Activated naive CD8-positive, alpha-beta T cell treated with anti-CD3 and anti-CD28 coated beads, Interleukin-2, amount 10 ng/mL, durations not matched to agents 7 days and 5 days (primary cell): Measurements from ENCODE around the gene KIAA1549. TPM values are rescaled to one million over a fixed set of nuclear protein-coding genes. Genes with fewer than 3 reads are reported as not detected.

Experiments
- ATAC-seq: fragments of 150-1000 bp; cut with Tn5 transposase; one replicate; pipeline ENCODE4 v1.10.0; 2021; ENCODE audit warnings: low read depth, moderate library complexity
- POLR2A ChIA-PET: fragments of 350-600 bp; sonication (Branson Sonifier 250); formaldehyde crosslinking; loops from one replicate; lab custom pipeline; 2021; ENCODE audit warnings: antibody characterized with exemption; lab: Charles Lee
- DNase-seq: peaks from one replicate; pipeline ENCODE4 v3.0.0; 2021
- H3K27ac Mint-ChIP-seq: one replicate; pipeline ENCODE4 v1.8.0; 2022; ENCODE audit warnings: mild to moderate bottlenecking, mixed read lengths
- H3K27me3 Mint-ChIP-seq: one replicate; pipeline ENCODE4 v1.8.0; 2022; ENCODE audit warnings: mild to moderate bottlenecking, moderate library complexity, mixed read lengths
- H3K36me3 Mint-ChIP-seq: one replicate; pipeline ENCODE4 v1.8.0; 2021; ENCODE audit warnings: mild to moderate bottlenecking, mixed read lengths
- H3K4me1 Mint-ChIP-seq: one replicate; pipeline ENCODE4 v1.8.0; 2021; ENCODE audit warnings: mixed read lengths
- H3K4me3 Mint-ChIP-seq: one replicate; pipeline ENCODE4 v1.8.0; 2022; ENCODE audit warnings: mild to moderate bottlenecking, moderate library complexity, mixed read lengths
- H3K9me3 Mint-ChIP-seq: one replicate; pipeline ENCODE4 v1.8.0; 2021; ENCODE audit warnings: mixed read lengths
- total RNA-seq, 2 experiments: library from RNA; stranded (reverse); gene quantifications; one replicate each; pipeline ENCODE4 v1.2.3, GENCODE V29; 2021

Gene KIAA1549
- total RNA-seq, 2 experiments from 2014 or later: 1.1 TPM

DNA sequence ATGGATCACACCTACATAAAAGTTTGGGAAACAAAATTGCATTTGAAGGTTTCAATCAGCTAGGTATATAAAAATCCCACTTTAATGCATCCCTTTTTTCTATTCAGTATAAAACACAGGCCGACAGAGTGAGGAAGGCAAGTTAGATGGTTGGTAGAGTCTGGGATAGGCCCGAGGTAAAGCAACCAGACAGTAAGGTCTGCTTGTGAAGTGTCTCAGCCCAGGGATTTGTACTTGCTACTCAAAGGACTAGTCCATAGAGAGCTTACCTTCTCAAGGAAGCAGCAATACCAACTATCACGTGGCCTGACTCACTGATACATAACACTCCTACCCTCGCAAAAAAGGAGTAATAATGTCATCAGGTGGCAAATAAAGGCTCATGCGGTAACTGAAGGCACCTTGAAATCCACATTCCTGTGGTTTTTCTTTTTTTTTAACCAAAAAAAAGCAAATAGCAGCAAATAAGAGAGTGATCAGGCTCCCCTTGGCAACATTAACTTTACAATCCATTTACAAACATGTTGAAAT, 127.0 kb downstream of the KIAA1549 start:
- peaks cover 4% of the 10 kb centered on the region for H3K36me3 Mint-ChIP-seq
- peaks cover 8% of the 10 kb centered on the region for H3K9me3 Mint-ChIP-seq
- peaks cover 2% of the 10 kb centered on the region for H3K27me3 Mint-ChIP-seq
- no peak overlapping the region for H3K27ac Mint-ChIP-seq
- ATAC-seq (no peak), DNase-seq (no peak)
- H3K4me1 Mint-ChIP-seq: peaks cover 2% of the 10 kb centered on the region
- POLR2A ChIA-PET: interaction anchor here (0.5 to 0.6 kb wide), 2 partner anchors 108 to 428 kb away, joined by 3 to 4 read pairs; no protein-coding TSS in a partner anchor
- no peak overlapping the region for H3K4me3 Mint-ChIP-seq

DNA sequence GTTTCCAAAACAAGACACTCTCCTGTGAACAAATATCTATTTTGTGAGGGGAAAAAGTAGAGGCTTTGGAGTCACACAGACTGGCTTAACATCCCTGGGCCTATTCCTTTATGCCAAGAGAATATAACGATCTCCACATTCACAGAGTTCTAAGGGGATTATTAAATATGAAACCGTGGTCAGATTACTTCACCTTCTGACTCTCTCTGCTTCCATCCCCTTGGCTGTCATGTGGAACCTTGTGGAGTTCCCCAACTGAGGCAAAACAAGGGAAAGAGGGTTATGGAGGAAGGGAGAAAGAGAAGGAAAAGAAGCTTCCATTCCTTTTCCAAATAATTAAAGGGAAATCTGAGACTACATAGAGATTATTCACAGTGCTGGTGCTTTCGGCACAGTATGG, 127.7 kb downstream of the KIAA1549 start:
- Mint-ChIP-seq H3K4me1 (peaks cover 2% of the 10 kb centered on the region), H3K9me3 (peaks cover 8% of the 10 kb centered on the region), H3K27ac (no peak overlapping the region), H3K36me3 (peaks cover 4% of the 10 kb centered on the region), H3K4me3 (no peak overlapping the region), H3K27me3 (peaks cover 2% of the 10 kb centered on the region)
- POLR2A ChIA-PET: no interaction called here
- DNase-seq (no peak), ATAC-seq (no peak)

DNA sequence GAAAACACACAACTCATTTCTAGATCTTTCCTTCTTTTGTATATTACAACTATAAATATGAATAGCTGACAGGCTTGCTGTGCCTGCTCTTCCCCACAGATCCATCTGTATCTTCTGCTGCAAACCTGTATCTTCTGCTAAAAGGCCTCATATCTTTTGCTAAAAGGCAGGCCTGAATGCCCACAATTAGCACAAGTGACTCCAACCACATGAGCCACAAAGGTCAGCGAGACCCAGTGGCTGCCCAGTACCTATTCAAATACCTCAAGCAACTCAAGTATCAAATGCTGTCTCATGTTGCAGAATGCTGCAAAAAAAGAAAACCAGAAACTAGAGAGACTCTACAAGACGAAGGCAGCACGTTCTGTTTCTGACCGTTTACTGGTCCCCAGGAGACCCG, 128.7 kb downstream of the KIAA1549 start:
- Mint-ChIP-seq H3K27ac (no peak overlapping the region), H3K4me3 (no peak overlapping the region), H3K4me1 (peaks cover 2% of the 10 kb centered on the region), H3K9me3 (peaks cover 6% of the 10 kb centered on the region), H3K36me3 (no peaks in the 10 kb centered on the region), H3K27me3 (peaks cover 2% of the 10 kb centered on the region)
- POLR2A ChIA-PET: no interaction called here
- ATAC-seq (no peak), DNase-seq (no peak)

DNA sequence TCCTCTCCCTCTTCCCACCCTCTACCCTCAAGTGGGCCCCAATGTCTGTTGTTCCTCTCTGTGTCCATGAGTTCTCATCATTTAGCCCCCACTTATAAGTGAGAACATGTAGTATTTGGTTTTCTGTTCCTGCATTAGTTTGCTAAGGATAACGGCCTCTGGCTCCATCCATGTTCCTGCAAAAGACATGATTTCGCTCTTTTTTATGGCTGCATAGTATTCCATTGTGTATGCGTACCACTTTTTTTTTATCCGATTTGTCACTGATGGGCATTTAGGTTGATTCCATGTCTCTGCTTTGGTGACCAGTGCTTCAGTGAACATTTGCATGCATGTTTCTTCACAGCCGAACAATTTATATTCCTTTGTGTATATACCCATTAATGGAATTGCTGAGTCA, 131.5 kb downstream of the KIAA1549 start:
- no peak for ATAC-seq
- H3K9me3 Mint-ChIP-seq: no peaks in the 10 kb centered on the region
- no peak overlapping the region for H3K27ac Mint-ChIP-seq
- no peaks in the 10 kb centered on the region for H3K36me3 Mint-ChIP-seq
- H3K4me3 Mint-ChIP-seq: no peak overlapping the region
- peaks cover 2% of the 10 kb centered on the region for H3K4me1 Mint-ChIP-seq
- POLR2A ChIA-PET: no interaction called here
- no peak for DNase-seq
- H3K27me3 Mint-ChIP-seq: peaks cover 4% of the 10 kb centered on the region

DNA sequence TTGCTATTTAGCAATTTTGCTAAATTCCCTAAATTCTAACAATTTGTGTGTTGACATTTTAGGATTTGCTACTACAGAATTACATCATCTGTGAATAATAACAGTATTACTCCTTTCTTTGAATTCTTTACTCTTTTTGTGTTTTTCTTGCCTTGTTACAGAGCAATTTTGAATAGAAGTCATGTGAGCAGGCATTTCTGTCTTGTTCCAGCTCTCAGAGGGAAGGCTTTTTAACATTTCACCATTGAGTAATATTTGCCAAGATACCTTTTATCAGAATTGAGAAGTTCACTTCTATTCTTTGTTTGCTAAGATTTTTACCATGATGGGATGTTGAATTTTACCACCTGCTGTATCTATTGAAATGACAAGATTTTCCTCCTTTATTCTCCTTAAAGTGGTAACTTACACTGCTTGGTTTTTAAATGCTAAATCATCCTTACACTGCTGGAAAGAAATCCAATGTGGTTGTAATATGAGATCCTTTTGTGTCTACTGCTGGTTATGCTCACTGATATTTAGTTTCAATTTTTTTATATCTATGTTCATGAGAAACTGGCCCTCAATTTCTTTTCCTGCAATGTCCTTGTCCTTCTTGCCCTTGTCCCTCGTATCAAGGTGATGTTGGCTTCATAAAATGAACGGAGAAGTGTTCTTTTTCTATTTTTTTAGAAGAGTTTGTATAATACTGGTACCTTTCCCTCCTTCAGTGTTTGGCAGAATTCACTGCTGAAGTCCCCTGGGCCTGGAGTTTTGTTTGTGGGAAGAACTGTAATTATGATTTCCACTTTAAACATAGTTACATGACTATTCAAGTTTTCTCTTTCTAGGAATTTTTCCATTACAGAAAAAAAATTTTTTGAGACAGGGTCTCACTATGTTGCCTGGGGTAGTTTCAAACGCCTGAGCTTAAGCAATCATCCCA, 132.9 kb downstream of the KIAA1549 start:
- H3K27me3 Mint-ChIP-seq: peaks cover 4% of the 10 kb centered on the region

DNA sequence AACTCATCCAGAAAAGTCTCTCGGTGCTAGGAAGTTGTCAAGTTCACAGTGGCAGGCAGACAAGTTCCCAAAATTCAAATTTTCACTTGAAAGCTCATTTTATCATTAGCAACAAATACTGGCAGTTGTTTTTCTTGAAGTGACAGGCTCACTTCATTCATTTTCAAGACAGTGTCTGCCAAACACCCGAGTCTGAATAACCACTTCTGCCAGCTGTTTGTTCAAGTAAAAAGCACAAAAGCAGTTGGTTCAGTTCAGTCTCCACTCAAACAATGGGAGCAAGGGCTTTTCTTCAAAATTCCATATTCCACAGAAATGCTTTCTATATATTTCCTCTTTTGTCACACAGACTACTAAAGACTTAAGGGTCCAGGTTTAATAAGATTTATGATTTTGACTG, 135.5 kb downstream of the KIAA1549 start:
- H3K27me3 Mint-ChIP-seq: peaks cover 4% of the 10 kb centered on the region
- H3K4me3 Mint-ChIP-seq: no peak overlapping the region
- no peaks in the 10 kb centered on the region for H3K36me3 Mint-ChIP-seq
- H3K4me1 Mint-ChIP-seq: no peaks in the 10 kb centered on the region
- H3K27ac Mint-ChIP-seq: no peak overlapping the region
- no peak for DNase-seq
- ATAC-seq: no peak
- no peaks in the 10 kb centered on the region for H3K9me3 Mint-ChIP-seq
- POLR2A ChIA-PET: no interaction called here

More for the DNA sequence above, 132.9 kb downstream of the KIAA1549 start:
- Mint-ChIP-seq H3K4me1 (peaks cover 2% of the 10 kb centered on the region), H3K36me3 (no peaks in the 10 kb centered on the region), H3K27ac (no peak overlapping the region), H3K9me3 (no peaks in the 10 kb centered on the region), H3K4me3 (no peak overlapping the region)
- no peak for ATAC-seq
- POLR2A ChIA-PET: no interaction called here
- DNase-seq: no peak

DNA sequence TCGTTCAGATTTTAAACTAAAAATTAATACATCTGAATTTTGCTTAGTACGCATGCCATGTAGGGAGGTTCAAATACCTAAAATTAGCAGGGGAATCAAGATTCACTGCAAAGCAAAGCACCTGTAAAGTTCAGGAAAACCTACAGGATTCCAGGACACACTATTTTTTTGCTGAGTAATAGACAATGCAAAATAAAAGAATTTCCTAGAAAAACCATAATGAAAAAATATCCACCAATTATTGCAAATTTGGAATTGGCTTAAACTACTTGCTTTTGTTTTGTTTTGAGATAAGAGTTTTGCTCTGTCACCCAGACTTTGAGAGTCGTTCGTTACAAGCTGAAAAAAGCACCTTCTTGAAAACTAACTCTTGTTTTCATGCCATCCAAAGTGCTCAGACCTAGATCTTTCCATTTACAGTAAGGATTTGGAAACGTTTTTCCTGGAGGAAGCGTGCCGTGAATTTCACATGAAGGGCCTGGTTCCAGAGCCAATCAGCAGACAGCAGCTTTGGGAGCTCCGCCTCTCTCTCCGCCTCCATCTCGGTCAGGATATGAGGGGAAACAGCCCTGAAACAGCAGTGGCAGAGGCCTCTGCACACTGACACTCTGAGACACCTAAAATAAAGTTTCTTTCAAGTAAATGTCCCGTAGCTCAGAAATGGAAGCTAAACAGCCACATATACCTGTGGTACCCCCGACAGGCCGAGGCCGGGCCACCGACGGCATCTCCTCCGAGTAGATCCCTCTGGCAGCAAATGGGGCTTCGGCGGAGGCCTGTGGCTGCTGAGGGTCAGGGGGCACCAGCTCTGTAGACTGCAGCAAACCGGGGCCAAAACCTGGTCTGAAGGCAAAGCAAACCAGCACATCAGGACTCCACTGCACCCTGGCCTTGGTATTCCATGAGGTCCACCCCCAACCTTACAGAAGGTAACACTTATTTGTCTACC, 137.3 kb downstream of the KIAA1549 start:
- no peak for ATAC-seq
- Mint-ChIP-seq H3K27me3 (peaks cover 4% of the 10 kb centered on the region), H3K9me3 (no peaks in the 10 kb centered on the region), H3K27ac (no peak overlapping the region), H3K36me3 (no peaks in the 10 kb centered on the region), H3K4me1 (no peaks in the 10 kb centered on the region), H3K4me3 (no peak overlapping the region)
- no peak for DNase-seq
- POLR2A ChIA-PET: no interaction called here

DNA sequence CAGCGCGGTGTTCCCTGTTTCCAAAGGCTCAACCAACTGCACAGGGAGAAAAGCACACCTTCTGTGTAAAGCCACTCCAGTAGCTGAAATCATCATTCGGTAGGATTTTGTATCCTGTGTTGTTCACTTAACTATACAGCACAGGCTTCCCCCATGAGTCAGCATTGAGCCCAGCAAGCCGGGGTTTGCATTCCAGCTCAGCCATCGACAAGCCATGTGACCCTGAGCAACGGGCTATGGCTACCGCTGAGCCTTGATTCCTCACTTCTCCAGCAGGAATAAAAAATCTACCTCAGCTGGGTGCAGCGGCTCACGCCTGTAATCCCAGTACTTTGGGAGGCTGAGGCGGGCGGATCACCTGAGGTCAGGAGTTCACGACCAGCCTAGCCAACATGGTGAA, 139.1 kb downstream of the KIAA1549 start:
- DNase-seq (no peak), ATAC-seq (no peak)
- peaks cover 4% of the 10 kb centered on the region for H3K27me3 Mint-ChIP-seq
- H3K36me3 Mint-ChIP-seq: no peaks in the 10 kb centered on the region
- no peak overlapping the region for H3K4me3 Mint-ChIP-seq
- POLR2A ChIA-PET: no interaction called here
- H3K27ac Mint-ChIP-seq: no peak overlapping the region
- no peaks in the 10 kb centered on the region for H3K9me3 Mint-ChIP-seq
- H3K4me1 Mint-ChIP-seq: no peaks in the 10 kb centered on the region

DNA sequence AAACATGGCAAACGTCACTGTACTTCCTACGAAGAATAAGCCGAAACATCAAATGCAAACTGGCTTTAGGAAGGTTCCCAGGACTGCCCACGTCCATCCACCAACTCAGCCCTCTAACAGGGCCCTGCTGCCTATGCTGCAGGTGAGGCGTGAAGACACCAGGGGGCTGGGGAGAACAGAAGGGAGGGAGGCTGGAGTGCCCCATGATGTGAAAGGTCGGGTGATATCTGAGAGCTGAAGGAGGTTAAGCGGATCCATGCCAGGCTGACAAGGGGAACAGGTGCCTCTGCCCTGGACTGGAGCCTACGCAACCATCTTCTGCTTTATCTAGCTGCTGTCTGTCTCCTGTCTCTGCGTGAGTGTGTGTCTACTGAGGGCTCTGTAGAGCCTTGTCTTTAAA, 143.0 kb downstream of the KIAA1549 start:
- peaks cover 4% of the 10 kb centered on the region for H3K27me3 Mint-ChIP-seq
- no peak for ATAC-seq
- no peak overlapping the region for H3K4me3 Mint-ChIP-seq
- POLR2A ChIA-PET: no interaction called here
- no peak for DNase-seq
- no peaks in the 10 kb centered on the region for H3K36me3 Mint-ChIP-seq
- no peaks in the 10 kb centered on the region for H3K9me3 Mint-ChIP-seq
- peaks cover 3% of the 10 kb centered on the region for H3K4me1 Mint-ChIP-seq
- H3K27ac Mint-ChIP-seq: no peak overlapping the region

DNA sequence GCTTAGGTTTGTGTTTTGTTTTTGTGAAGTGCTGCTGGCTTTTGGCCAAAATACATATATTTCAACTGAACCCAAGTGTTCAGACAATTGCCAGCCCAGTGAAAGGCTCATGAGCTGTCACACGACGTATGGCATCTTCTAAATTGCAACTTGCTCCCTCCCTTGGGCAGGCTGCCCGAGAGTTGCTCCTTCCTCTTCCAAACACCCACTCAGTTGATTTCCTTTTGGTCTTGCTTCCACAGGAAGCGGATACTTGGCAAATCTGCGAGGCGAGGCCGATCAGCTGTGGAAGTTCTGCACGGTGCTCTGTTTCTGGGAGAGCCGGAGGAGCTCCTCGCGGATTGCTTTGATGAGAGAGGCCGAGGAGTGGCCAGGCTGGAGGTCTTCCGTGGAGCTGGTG, 143.6 kb downstream of the KIAA1549 start:
- DNase-seq (no peak), ATAC-seq (no peak)
- POLR2A ChIA-PET: no interaction called here
- Mint-ChIP-seq H3K9me3 (no peaks in the 10 kb centered on the region), H3K36me3 (no peaks in the 10 kb centered on the region), H3K27me3 (peaks cover 4% of the 10 kb centered on the region), H3K4me3 (no peak overlapping the region), H3K4me1 (peaks cover 3% of the 10 kb centered on the region), H3K27ac (no peak overlapping the region)

DNA sequence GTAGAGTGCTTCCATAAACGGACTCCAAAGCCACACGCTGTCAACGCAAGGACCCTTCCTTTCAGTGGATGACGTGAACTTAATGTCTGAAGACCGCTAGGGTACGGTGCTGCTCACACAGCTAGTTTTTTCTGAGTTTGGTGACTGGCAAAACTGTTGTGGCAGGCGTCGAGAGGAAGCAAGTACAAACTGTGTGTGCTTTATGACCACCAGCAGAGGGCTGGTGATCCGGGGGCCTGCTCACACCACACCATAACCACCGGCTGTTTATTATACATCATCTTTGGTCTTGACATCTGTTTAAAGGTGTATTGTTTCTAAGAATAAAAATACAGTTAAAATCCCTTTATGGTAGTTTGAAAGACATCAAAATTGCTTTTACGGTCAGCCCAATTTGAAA, 146.1 kb downstream of the KIAA1549 start:
- Mint-ChIP-seq H3K27me3 (peaks cover 2% of the 10 kb centered on the region), H3K27ac (no peak overlapping the region), H3K9me3 (no peaks in the 10 kb centered on the region), H3K4me3 (no peak overlapping the region), H3K4me1 (peaks cover 3% of the 10 kb centered on the region), H3K36me3 (no peaks in the 10 kb centered on the region)
- ATAC-seq (no peak), DNase-seq (no peak)
- POLR2A ChIA-PET: no interaction called here

DNA sequence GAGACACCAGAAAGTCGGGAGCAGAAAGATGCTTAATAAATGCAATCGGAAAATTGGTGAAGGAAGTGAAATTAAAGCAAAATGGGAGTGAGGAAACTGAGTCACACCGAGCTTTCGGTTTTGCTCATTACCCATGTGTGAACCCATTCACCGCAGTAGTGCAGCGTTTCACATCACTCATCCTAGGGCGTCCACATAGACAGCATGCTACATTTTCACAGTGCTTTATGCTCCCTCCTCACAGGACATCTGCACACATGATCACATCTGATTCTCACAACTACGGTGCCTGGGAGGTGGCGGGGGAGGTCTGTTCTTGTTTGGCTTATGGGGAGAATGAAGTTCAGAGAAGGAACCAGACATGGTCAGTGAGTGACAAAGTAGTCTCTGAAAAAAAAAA, 146.6 kb downstream of the KIAA1549 start:
- H3K4me3 Mint-ChIP-seq: no peak overlapping the region
- H3K27ac Mint-ChIP-seq: no peak overlapping the region
- peaks cover 3% of the 10 kb centered on the region for H3K4me1 Mint-ChIP-seq
- no peak for DNase-seq
- H3K9me3 Mint-ChIP-seq: no peaks in the 10 kb centered on the region
- H3K27me3 Mint-ChIP-seq: peaks cover 2% of the 10 kb centered on the region
- ATAC-seq: no peak
- POLR2A ChIA-PET: no interaction called here
- no peaks in the 10 kb centered on the region for H3K36me3 Mint-ChIP-seq

DNA sequence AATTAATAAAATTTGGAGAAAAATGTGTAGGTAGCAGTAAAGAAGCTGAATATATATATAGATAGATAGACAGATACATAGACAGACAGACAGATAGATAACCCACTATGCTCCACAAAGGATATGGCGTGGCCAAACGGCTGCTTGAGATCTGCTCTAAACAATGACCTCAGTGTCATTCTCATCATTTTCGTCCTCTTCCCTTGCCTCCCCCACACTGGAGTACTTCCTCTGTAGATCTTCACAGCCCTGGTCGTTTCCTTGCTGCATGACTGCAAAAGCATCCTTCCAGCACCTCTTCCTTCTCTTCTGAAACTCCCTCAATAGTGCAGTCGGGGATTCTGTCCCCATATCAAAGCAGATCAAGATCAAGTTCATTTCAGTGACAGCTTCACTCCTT, 147.6 kb downstream of the KIAA1549 start:
- H3K27me3 Mint-ChIP-seq: peaks cover 2% of the 10 kb centered on the region
- ATAC-seq (no peak), DNase-seq (no peak)
- H3K27ac Mint-ChIP-seq: no peak overlapping the region
- POLR2A ChIA-PET: no interaction called here
- peaks cover 3% of the 10 kb centered on the region for H3K4me1 Mint-ChIP-seq
- H3K36me3 Mint-ChIP-seq: no peaks in the 10 kb centered on the region
- no peaks in the 10 kb centered on the region for H3K9me3 Mint-ChIP-seq
- no peak overlapping the region for H3K4me3 Mint-ChIP-seq
